Esophagus (tissue), 2 donors: ENCODE results near the gene RPS27A. TPM values are rescaled to one million over a fixed set of nuclear protein-coding genes. Genes with fewer than 3 reads are reported as not detected.
"Not testable (repeated sequence)": the region's sequence is repeated elsewhere in the genome, so short reads cannot be mapped to it uniquely, and the experiment has no call there.

ENCODE experiments used
- H3K27ac ChIP-seq, 2 donors: one replicate each; pipeline ENCODE4 v1.5.1; 2013; ENCODE audit warnings: low read depth in 2 of 2, mild to moderate bottlenecking in 2 of 2, inconsistent platforms in 1 of 2, low read length in 1 of 2, moderate library complexity in 1 of 2
- H3K27me3 ChIP-seq, 2 donors: one replicate each; pipeline ENCODE4 v1.6.1; 2013; ENCODE audit warnings: low read length in 2 of 2, control low read depth in 1 of 2, mild to moderate bottlenecking in 1 of 2; ENCODE audit not compliant: insufficient read depth in 2 of 2, control insufficient read depth in 1 of 2
- H3K36me3 ChIP-seq, 2 donors: one replicate each; pipeline ENCODE4 v1.6.1; 2013; ENCODE audit warnings: low read length in 1 of 2; ENCODE audit not compliant: control insufficient read depth in 2 of 2, insufficient read depth in 2 of 2
- H3K4me1 ChIP-seq, 2 donors: one replicate each; pipeline ENCODE4 v1.6.1; 2013; ENCODE audit warnings: low read length in 1 of 2; ENCODE audit not compliant: control insufficient read depth in 2 of 2, insufficient read depth in 2 of 2
- H3K4me3 ChIP-seq, 2 donors: one replicate each; pipeline ENCODE4 v1.5.1; 2013; ENCODE audit warnings: low read length in 2 of 2, mild to moderate bottlenecking in 2 of 2, low read depth in 1 of 2, moderate library complexity in 1 of 2
- H3K9me3 ChIP-seq, 2 donors: one replicate each; pipeline ENCODE4 v1.6.1; 2013; ENCODE audit warnings: mild to moderate bottlenecking in 2 of 2, low read depth in 1 of 2, low read length in 1 of 2, moderate library complexity in 1 of 2; ENCODE audit not compliant: control insufficient read depth in 2 of 2, insufficient read depth in 1 of 2
- WGBS, 2 donors: extraction: QIAGEN DNeasy Blood & Tissue Kit; methylation state at CpG; one replicate each; pipeline ENCODE4 v1.1.7; 2013; 5-methylcytosine and 5-hydroxymethylcytosine counted together
- polyA plus RNA-seq, 2 donors: library from polyadenylated mRNA; stranded (reverse); fragments of 200-250 nt; gene quantifications; one replicate each; pipeline ENCODE4 v1.2.3, GENCODE V29; 2013
- donor health status: healthy with polysubstance abuse.
- donor health status: Bipolar disorder and iron deficiency.

The RPS27A gene
- polyA plus RNA-seq, 2 donors: 1,141 to 2,006 TPM

GRCh38 chr2:55268288-55268906 is 35.9 kb downstream of the RPS27A start:
- Histone ChIP-seq H3K4me1 (no peaks in the 10 kb centered on the region), H3K27ac (peak overlapping the region; percentile 90 to 94), H3K36me3 (peaks cover 2% of the 10 kb centered on the region in 2 donors), H3K9me3 (no peaks in the 10 kb centered on the region), H3K27me3 (no peaks in the 10 kb centered on the region), H3K4me3 (peak overlapping the region; percentile 75 to 89)
- WGBS, 2 donors: 13 to 15% methylated on average over 13 of the region's 13 CpGs

- Histone ChIP-seq H3K27me3 (no peaks in the 10 kb centered on the region), H3K4me3 (peak within 1 kb of the TSS; percentile 75 to 89), H3K36me3 (peaks cover 0 to 2% of the 10 kb centered on the region in 2 donors), H3K9me3 (no peaks in the 10 kb centered on the region), H3K4me1 (no peaks in the 10 kb centered on the region), H3K27ac (peak within 1 kb of the TSS; percentile 90 to 94)
- WGBS, 2 donors: 0% methylated on average over 43 of the region's 43 CpGs
These were observed 36.6 kb downstream of the RPS27A start, which contains the start of gene MTIF2 for GRCh38 chr2:55268907-55269644. TSS of gene MTIF2 (minus strand) at chr2:55269231. CDS start at chr2:55263858, 5,373 bp downstream.

- Histone ChIP-seq H3K9me3 (no peaks in the 10 kb centered on the region), H3K4me3 (peak overlapping the region; percentile 44 to 75), H3K36me3 (peaks cover 0 to 2% of the 10 kb centered on the region in 2 donors), H3K4me1 (no peaks in the 10 kb centered on the region), H3K27me3 (no peaks in the 10 kb centered on the region), H3K27ac (peak overlapping the region; percentile 28 to 68)
- WGBS, 2 donors: 27 to 28% methylated on average over 7 of the region's 7 CpGs
These were observed 37.1 kb downstream of the RPS27A start for GRCh38 chr2:55269645-55269990.

- not testable (repeated sequence) for H3K36me3 ChIP-seq, H3K27me3 ChIP-seq, H3K9me3 ChIP-seq, H3K27ac ChIP-seq, H3K4me3 ChIP-seq, H3K4me1 ChIP-seq
- 91 to 95% methylated on average over 2 of the region's 2 CpGs for WGBS, 2 donors
These were observed 41.9 kb downstream of the RPS27A start for GRCh38 chr2:55274346-55274745.

- Histone ChIP-seq H3K9me3 (no peaks in the 10 kb centered on the region), H3K27me3 (no peaks in the 10 kb centered on the region), H3K36me3 (no peaks in the 10 kb centered on the region), H3K4me1 (no peaks in the 10 kb centered on the region), H3K4me3 (no peak overlapping the region), H3K27ac (no peak overlapping the region)
- 75 to 79% methylated on average over 3 of the region's 3 CpGs for WGBS, 2 donors
These were observed 44.8 kb downstream of the RPS27A start for GRCh38 chr2:55277310-55277709.

GRCh38 chr2:55279214-55279835 is 46.8 kb downstream of the RPS27A start:
- H3K9me3 ChIP-seq, H3K27ac ChIP-seq, H3K27me3 ChIP-seq, H3K36me3 ChIP-seq, H3K4me1 ChIP-seq, H3K4me3 ChIP-seq: not testable (repeated sequence)
- WGBS, 2 donors: 67 to 68% methylated on average over 10 of the region's 10 CpGs

GRCh38 chr2:55279859-55280424 is 47.5 kb downstream of the RPS27A start:
- not testable (repeated sequence) for H3K27ac ChIP-seq, H3K27me3 ChIP-seq, H3K36me3 ChIP-seq, H3K4me1 ChIP-seq, H3K4me3 ChIP-seq, H3K9me3 ChIP-seq
- WGBS, 2 donors: 72 to 76% methylated on average over 7 of the region's 7 CpGs

- not testable (repeated sequence) for H3K36me3 ChIP-seq, H3K4me3 ChIP-seq, H3K27me3 ChIP-seq, H3K9me3 ChIP-seq, H3K4me1 ChIP-seq
- WGBS, 2 donors: 50 to 65% methylated on average over 5 of the region's 5 CpGs
- peak overlapping the region; percentile 24 to 84 for H3K27ac ChIP-seq
These were observed 48.5 kb downstream of the RPS27A start for GRCh38 chr2:55280851-55281546.

- H3K36me3 ChIP-seq: no peaks in the 10 kb centered on the region
- H3K4me1 ChIP-seq: no peaks in the 10 kb centered on the region
- H3K27ac ChIP-seq: peak overlapping the region; percentile 82 to 84
- no peaks in the 10 kb centered on the region for H3K9me3 ChIP-seq
- H3K27me3 ChIP-seq: no peaks in the 10 kb centered on the region
- H3K4me3 ChIP-seq: peak overlapping the region; percentile 68 to 76
- WGBS, 2 donors: 2 to 4% methylated on average over 60 of the region's 60 CpGs
These were observed 49.8 kb downstream of the RPS27A start for GRCh38 chr2:55282110-55282917.
